ENCODE data around the gene MAD2L2.

The MAD2L2 gene

GRCh38 chr1:11659748-11660147 is 21.2 kb downstream of the MAD2L2 start:
- Histone ChIP-seq H3K27me3 (replicated peaks; ENCODE audit: control insufficient read depth, insufficient read depth, low read length) (no peaks in the 10 kb centered on the region), H3K36me3 (ENCODE audit: control insufficient read depth, insufficient read depth, low read length) (peaks cover 5% of the 10 kb centered on the region), H3K4me3 (replicated peaks; ENCODE audit: low read depth, low read length) (no peak overlapping the region)
- no peak for TF ChIP-seq CTCF (IDR thresholded peaks at IDR 0.05; ENCODE audit: insufficient read depth, low read length, poor library complexity, severe bottlenecking)
- no peak for DNase-seq (ENCODE audit: extremely low read depth, insufficient read length)

- Histone ChIP-seq H3K36me3 (ENCODE audit: control insufficient read depth, insufficient read depth, low read length) (peaks cover 5% of the 10 kb centered on the region), H3K27me3 (replicated peaks; ENCODE audit: control insufficient read depth, insufficient read depth, low read length) (no peaks in the 10 kb centered on the region), H3K4me3 (replicated peaks; ENCODE audit: low read depth, low read length) (no peak overlapping the region)
- TF ChIP-seq CTCF (IDR thresholded peaks at IDR 0.05; ENCODE audit: insufficient read depth, low read length, poor library complexity, severe bottlenecking), result no peak
- no peak for DNase-seq (ENCODE audit: extremely low read depth, insufficient read length)
Observed at GRCh38 chr1:11658542-11658941, 22.4 kb downstream of the MAD2L2 start.

GRCh38 chr1:11657654-11658053 is 23.3 kb downstream of the MAD2L2 start:
- TF ChIP-seq CTCF (IDR thresholded peaks at IDR 0.05; ENCODE audit: insufficient read depth, low read length, poor library complexity, severe bottlenecking), result no peak
- no peak for DNase-seq (ENCODE audit: extremely low read depth, insufficient read length)
- no peaks in the 10 kb centered on the region for H3K27me3 ChIP-seq (replicated peaks; ENCODE audit: control insufficient read depth, insufficient read depth, low read length)
- H3K4me3 ChIP-seq (replicated peaks; ENCODE audit: low read depth, low read length), result no peak overlapping the region
- H3K36me3 ChIP-seq (ENCODE audit: control insufficient read depth, insufficient read depth, low read length), result peaks cover 5% of the 10 kb centered on the region

- no peak for DNase-seq (ENCODE audit: extremely low read depth, insufficient read length)
Observed at GRCh38 chr1:11654939-11655808, 25.8 kb downstream of the MAD2L2 start.

GRCh38 chr1:11654137-11654938 is 26.6 kb downstream of the MAD2L2 start, which contains the start of the genes FBXO2 and FBXO44:
FBXO2 (minus strand) TSS chr1:11654429; CDS start chr1:11654340, 89 bp downstream.
FBXO44 (plus strand) TSS chr1:11654877; CDS start chr1:11655836, 959 bp downstream.
- Histone ChIP-seq H3K27me3 (replicated peaks; ENCODE audit: control insufficient read depth, insufficient read depth, low read length) (no peaks in the 10 kb centered on the region; the same call in 1 of the 2 replicates), H3K4me3 (replicated peaks; ENCODE audit: low read depth, low read length) (peak within 1 kb of the TSS; percentile 81), H3K36me3 (ENCODE audit: control insufficient read depth, insufficient read depth, low read length) (no peaks in the 10 kb centered on the region; the same call in none of the 2 replicates)
- TF ChIP-seq CTCF (IDR thresholded peaks at IDR 0.05; ENCODE audit: insufficient read depth, low read length, poor library complexity, severe bottlenecking), result no peak
- DNase-seq (ENCODE audit: extremely low read depth, insufficient read length), result no peak

More at GRCh38 chr1:11654939-11655808, 25.8 kb downstream of the MAD2L2 start:
- Histone ChIP-seq H3K27me3 (replicated peaks; ENCODE audit: control insufficient read depth, insufficient read depth, low read length) (no peaks in the 10 kb centered on the region; the same call in 1 of the 2 replicates), H3K4me3 (replicated peaks; ENCODE audit: low read depth, low read length) (peak overlapping the region; percentile 81), H3K36me3 (ENCODE audit: control insufficient read depth, insufficient read depth, low read length) (no peaks in the 10 kb centered on the region; the same call in none of the 2 replicates)
- no peak for TF ChIP-seq CTCF (IDR thresholded peaks at IDR 0.05; ENCODE audit: insufficient read depth, low read length, poor library complexity, severe bottlenecking)

All from GM06990 (cell line).